MM.1S (cell line): ENCODE data around the gene MANSC4.

Experiments
- DNase-seq: peaks from one replicate; pipeline ENCODE4 v3.0.0-alpha.2; 2015
- H2AFZ ChIP-seq: fragments of 300-600 bp; sonication (generic); 2 replicates; pipeline ENCODE4 v1.6.0; 2016; ENCODE audit warnings: antibody characterized with exemption, low read length
- H3F3A ChIP-seq: fragments of 300-600 bp; sonication (generic); 2 replicates; pipeline ENCODE4 v1.6.1; 2016; ENCODE audit warnings: mild to moderate bottlenecking, antibody characterized with exemption, low read length, moderate library complexity, mixed read lengths; ENCODE audit not compliant: insufficient read depth
- H3K27ac ChIP-seq: fragments of 300-600 bp; sonication (generic); 2 replicates; pipeline ENCODE4 v1.5.1; 2016; ENCODE audit warnings: mild to moderate bottlenecking, low read length
- H3K27me3 ChIP-seq: fragments of 300-600 bp; sonication (generic); replicated peaks from 2 replicates; pipeline ENCODE4 v1.6.0; 2016; ENCODE audit warnings: low read length; ENCODE audit not compliant: insufficient read depth
- H3K36me3 ChIP-seq: fragments of 300-600 bp; sonication (generic); replicated peaks from 2 replicates; pipeline ENCODE4 v1.6.1; 2016; ENCODE audit warnings: mild to moderate bottlenecking, low read length, mixed read lengths; ENCODE audit not compliant: insufficient read depth
- H3K4me1 ChIP-seq: fragments of 300-600 bp; sonication (generic); 2 replicates; pipeline ENCODE4 v1.6.1; 2016; ENCODE audit warnings: low read length, mixed read lengths
- H3K4me2 ChIP-seq: fragments of 300-600 bp; sonication (generic); 2 replicates; pipeline ENCODE4 v1.6.0; 2016; ENCODE audit warnings: low read depth, low read length
- H3K4me3 ChIP-seq: fragments of 300-600 bp; sonication (generic); 2 replicates; pipeline ENCODE4 v1.5.1; 2016; ENCODE audit warnings: low read length, mixed read lengths
- H3K79me2 ChIP-seq: fragments of 300-600 bp; sonication (generic); 2 replicates; pipeline ENCODE4 v1.6.1; 2016; ENCODE audit warnings: mixed run types, low read length, mixed read lengths
- H3K9ac ChIP-seq: fragments of 300-600 bp; sonication (generic); 2 replicates; pipeline ENCODE4 v1.6.1; 2016; ENCODE audit warnings: low read length, mixed read lengths
- H3K9me2 ChIP-seq: fragments of 300-600 bp; sonication (generic); replicated peaks from 2 replicates; pipeline ENCODE4 v1.6.1; 2016; ENCODE audit warnings: mild to moderate bottlenecking, low read length, mixed read lengths; ENCODE audit not compliant: insufficient read depth
- H3K9me3 ChIP-seq: fragments of 300-600 bp; sonication (generic); replicated peaks from 2 replicates; pipeline ENCODE4 v1.6.1; 2016; ENCODE audit warnings: mild to moderate bottlenecking, low read length, mixed read lengths; ENCODE audit not compliant: insufficient read depth
- H4K20me1 ChIP-seq: fragments of 300-600 bp; sonication (generic); 2 replicates; pipeline ENCODE4 v1.6.1; 2016; ENCODE audit warnings: mild to moderate bottlenecking, low read length, moderate library complexity, mixed read lengths; ENCODE audit not compliant: insufficient read depth
- EZH2 ChIP-seq: fragments of 300-600 bp; sonication (generic); optimal IDR thresholded peaks from 2 replicates; pipeline ENCODE3; 2017; ENCODE audit warnings: low read depth, mild to moderate bottlenecking, antibody characterized with exemption, low read length, mixed read lengths
- EZH2phosphoT487 ChIP-seq: fragments of 300-600 bp; sonication (generic); IDR thresholded peaks from 2 replicates; pipeline ENCODE4 v1.6.1; 2018; ENCODE audit warnings: antibody characterized with exemption, low read length
- TF ChIP-seq, protein P1 (sequence below): fragments of 300-600 bp; sonication (generic); IDR thresholded peaks from 2 replicates; pipeline ENCODE4 v1.5.1; 2016; ENCODE audit warnings: antibody characterized with exemption, low read length, mixed read lengths

MANSC4 gene

DNA sequence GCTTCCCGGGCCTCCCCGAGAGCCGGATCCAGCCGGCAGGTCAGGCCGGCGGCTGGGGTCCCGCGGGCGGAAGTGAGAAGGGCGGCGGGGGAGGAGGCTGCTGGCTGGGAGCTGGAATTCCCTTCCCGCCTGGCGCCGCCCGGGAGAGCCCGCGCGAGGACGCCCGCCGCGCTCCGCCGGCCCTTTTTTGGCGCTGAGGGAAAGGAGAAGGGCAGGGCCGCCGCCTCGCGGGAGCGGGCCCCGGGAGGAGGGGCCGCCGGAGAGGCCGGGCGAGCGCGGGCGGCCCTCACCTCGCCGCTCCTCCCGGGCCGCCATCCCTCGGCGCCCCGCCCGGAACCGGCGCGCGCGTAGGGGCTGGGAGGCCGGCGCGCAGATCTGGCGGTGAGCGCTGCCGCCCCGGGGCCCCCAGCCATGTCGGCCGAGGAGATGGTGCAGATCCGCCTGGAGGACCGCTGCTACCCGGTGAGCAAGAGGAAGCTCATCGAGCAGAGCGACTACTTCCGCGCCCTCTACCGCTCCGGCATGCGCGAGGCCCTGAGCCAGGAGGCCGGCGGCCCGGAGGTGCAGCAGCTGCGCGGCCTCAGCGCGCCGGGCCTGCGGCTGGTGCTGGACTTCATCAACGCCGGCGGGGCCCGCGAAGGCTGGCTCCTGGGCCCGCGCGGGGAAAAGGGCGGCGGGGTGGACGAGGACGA, at the start of gene MANSC4, which contains the start of gene KLHL42:
Gene MANSC4 (minus strand): TSS at position 317 of the 692 bp plus-strand sequence. CDS start 8,960 bp downstream, outside the sequence.
Gene KLHL42 (plus strand): TSS at position 314 of the 692 bp plus-strand sequence. CDS start 98 bp downstream, at position 412.
- H3K27me3 ChIP-seq, result no peaks in the 10 kb centered on the region
- DNase-seq, result peak; percentile 69
- TF ChIP-seq EZH2, result no peak
- H3F3A ChIP-seq, result no peaks in the 10 kb centered on the region
- no peaks in the 10 kb centered on the region for H3K36me3 ChIP-seq
- no peaks in the 10 kb centered on the region for H4K20me1 ChIP-seq
- H3K4me3 ChIP-seq, result peak within 1 kb of the TSS; percentile 83
- no peaks in the 10 kb centered on the region for H3K9me2 ChIP-seq
- H3K4me2 ChIP-seq, result peak within 1 kb of the TSS; percentile 95
- H2AFZ ChIP-seq, result peak within 1 kb of the TSS; percentile 93
- peak within 1 kb of the TSS; percentile 83 for H3K9ac ChIP-seq
- H3K4me1 ChIP-seq, result peaks cover 8% of the 10 kb centered on the region
- peak within 1 kb of the TSS; percentile 45; the same call in 1 of the 2 replicates for H3K27ac ChIP-seq
- peaks cover 29% of the 10 kb centered on the region for H3K79me2 ChIP-seq
- H3K9me3 ChIP-seq, result no peaks in the 10 kb centered on the region

DNA sequence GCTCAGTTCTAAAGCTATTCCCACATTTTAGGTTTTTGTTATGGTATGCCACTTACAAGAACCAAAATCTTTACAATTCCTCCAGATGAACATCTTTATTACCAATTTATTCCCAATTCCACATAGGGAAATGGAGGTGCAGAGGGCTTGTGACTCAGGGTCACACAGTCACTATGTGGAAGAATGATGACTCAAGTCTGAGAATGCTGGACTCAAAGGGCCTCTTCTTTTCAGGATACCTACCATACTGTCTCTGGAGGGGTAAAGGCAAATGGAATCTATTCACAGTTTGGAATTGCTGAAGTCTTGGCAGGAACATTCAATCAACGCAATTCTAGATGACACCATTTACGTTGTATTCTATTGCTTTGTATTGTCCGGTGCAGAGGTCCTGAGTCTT, 48.2 kb upstream of the MANSC4 start:
- Histone ChIP-seq H4K20me1 (no peaks in the 10 kb centered on the region), H3K36me3 (no peaks in the 10 kb centered on the region), H3K27ac (no peak overlapping the region), H3K4me3 (no peak overlapping the region), H3F3A (no peaks in the 10 kb centered on the region), H2AFZ (no peak overlapping the region), H3K9me2 (no peaks in the 10 kb centered on the region), H3K9ac (no peak overlapping the region), H3K79me2 (no peaks in the 10 kb centered on the region), H3K4me2 (no peak overlapping the region), H3K27me3 (no peaks in the 10 kb centered on the region), H3K9me3 (no peaks in the 10 kb centered on the region), H3K4me1 (no peaks in the 10 kb centered on the region)
- TF ChIP-seq, protein P1, sequence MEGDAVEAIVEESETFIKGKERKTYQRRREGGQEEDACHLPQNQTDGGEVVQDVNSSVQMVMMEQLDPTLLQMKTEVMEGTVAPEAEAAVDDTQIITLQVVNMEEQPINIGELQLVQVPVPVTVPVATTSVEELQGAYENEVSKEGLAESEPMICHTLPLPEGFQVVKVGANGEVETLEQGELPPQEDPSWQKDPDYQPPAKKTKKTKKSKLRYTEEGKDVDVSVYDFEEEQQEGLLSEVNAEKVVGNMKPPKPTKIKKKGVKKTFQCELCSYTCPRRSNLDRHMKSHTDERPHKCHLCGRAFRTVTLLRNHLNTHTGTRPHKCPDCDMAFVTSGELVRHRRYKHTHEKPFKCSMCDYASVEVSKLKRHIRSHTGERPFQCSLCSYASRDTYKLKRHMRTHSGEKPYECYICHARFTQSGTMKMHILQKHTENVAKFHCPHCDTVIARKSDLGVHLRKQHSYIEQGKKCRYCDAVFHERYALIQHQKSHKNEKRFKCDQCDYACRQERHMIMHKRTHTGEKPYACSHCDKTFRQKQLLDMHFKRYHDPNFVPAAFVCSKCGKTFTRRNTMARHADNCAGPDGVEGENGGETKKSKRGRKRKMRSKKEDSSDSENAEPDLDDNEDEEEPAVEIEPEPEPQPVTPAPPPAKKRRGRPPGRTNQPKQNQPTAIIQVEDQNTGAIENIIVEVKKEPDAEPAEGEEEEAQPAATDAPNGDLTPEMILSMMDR, result no peak
- TF ChIP-seq EZH2 (no peak), EZH2phosphoT487 (no peak)
- no peak for DNase-seq

DNA sequence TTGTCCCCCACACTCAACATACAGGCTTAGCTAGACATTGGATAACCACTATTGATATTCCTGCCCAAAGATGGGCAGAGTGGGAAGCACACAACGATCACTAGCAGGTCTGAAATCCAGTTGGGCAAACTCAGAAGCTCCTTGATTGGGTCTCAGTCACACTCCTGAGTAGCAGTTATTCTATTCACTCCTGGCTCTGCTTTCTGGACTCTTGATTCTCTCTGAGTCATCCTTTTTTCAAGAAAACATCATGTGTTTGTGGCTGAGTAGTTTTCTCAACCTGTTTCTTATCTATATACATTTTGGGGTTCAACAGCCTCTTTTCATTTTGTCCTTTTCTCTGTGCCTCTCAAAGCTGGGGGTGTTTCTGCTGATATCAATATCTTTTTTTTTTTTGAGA, 46.0 kb upstream of the MANSC4 start:
- no peak overlapping the region for H3K4me3 ChIP-seq
- H2AFZ ChIP-seq, result no peak overlapping the region
- no peaks in the 10 kb centered on the region for H4K20me1 ChIP-seq
- H3K27ac ChIP-seq, result no peak overlapping the region
- H3K9me2 ChIP-seq, result no peaks in the 10 kb centered on the region
- H3K27me3 ChIP-seq, result no peaks in the 10 kb centered on the region
- no peaks in the 10 kb centered on the region for H3K79me2 ChIP-seq
- no peaks in the 10 kb centered on the region for H3F3A ChIP-seq
- no peak overlapping the region for H3K9ac ChIP-seq
- no peak for TF ChIP-seq EZH2phosphoT487
- TF ChIP-seq, protein P1, result no peak
- TF ChIP-seq EZH2, result no peak
- H3K36me3 ChIP-seq, result no peaks in the 10 kb centered on the region
- DNase-seq, result no peak
- no peak overlapping the region for H3K4me2 ChIP-seq
- no peaks in the 10 kb centered on the region for H3K4me1 ChIP-seq
- H3K9me3 ChIP-seq, result no peaks in the 10 kb centered on the region
